ENCODE data around the gene NUMBL.
A peak's percentile ranks its signal among the peaks of the same experiment; 100 is the strongest.
"Not testable (repeated sequence)": the region's sequence is repeated elsewhere in the genome, so short reads cannot be mapped to it uniquely, and the experiment has no call there.

The NUMBL gene

DNA sequence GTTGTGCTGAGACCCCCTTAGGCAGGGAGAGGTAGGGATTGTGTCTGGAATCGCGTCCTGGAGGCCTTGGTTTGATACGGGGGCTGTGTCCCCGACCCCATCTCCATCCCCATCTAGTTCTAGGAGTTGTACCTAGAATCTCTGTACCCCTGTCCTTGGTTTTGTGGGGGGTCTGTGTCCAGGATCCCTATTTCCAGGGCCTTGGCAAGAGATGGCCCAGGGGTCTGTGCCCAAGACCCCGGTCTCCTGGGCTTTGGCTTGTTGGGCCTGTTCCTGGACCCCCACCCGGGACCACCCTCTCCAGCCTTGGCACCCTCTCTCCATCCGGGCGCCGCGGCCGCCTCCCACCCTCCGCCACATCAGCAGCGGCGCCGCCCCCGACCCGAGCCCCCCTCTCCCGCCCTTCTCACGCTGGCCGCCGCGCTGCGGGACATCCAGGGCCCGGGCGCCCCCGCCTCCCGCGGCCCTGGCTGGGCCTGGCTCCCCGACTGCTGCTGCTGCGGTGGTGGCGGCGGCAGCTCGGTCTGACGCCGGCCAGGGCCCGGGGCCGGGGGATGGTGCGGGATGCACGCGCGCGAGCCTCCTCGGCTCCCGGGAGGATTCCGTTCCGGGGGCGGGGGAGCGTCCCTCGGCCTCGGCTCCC, at the start of gene NUMBL:
Gene NUMBL (minus strand): TSS at position 602 of the 643 bp plus-strand sequence. CDS start 168 bp downstream, at position 434.
- DNase-seq: no peak

- no peak for DNase-seq
Observed at GRCh38 chr19:40739030-40739839, 48.8 kb upstream of the NUMBL start.

- no peak for DNase-seq
Observed at GRCh38 chr19:40737102-40737644, 46.7 kb upstream of the NUMBL start.

DNA sequence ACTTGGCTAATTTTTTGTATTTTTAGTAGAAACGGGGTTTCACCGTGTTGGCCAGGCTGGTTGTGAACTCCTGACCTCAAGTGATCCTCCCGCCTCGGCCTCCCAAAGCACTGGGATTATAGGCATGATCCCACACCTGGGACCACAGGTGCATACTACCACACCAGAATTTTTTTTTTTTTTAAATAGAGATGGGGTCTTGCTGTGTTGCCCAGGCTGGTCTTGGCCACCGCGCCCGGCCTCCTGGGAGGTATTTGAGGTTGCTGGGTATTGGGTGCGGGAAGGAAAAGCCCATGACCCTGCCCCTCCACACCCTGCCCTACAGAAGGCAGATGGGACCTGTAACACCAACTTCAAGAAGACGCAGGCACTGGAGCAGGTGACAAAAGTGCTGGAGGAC, 46.2 kb upstream of the NUMBL start:
- DNase-seq: no peak

DNA sequence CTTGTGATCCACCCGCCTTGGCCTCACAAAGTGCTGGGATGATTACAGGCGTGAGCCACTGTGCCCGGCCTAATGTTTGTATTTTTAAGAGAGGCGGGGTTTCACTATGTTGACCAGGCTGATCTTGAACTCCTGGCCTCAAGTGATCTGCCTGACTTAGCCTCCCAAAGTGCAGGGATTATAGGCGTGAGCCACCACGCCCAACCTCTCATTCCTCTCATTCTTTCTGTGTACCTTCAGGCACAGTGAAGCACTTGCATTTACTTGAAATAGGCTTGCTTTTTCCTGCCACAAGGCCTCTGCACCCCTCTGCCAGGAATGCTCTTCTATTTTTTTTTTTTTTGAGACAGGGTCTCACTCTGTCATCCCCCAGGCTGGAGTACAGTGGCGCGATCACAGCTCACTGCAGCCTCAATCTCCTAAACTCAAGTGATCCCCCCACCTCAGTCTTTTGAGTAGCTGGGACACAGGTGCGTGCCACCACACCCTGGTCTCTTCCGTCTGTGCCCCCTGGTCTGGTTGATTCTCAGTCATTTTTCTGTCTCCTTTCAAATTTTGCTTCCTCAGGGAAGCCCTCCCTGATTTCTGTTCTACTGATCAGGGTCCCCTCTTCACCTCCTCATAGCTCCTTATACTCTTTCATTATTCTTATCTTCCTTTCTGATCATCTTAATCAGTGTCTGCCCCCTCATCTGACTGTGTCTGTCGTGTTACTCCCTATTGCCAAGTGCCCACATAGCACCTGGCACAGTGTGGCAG, 44.7 kb upstream of the NUMBL start:
- DNase-seq: no peak

- DNase-seq: no peak
Observed at GRCh38 chr19:40733149-40733548, 42.7 kb upstream of the NUMBL start.

GRCh38 chr19:40732304-40732703, 41.9 kb upstream of the NUMBL start:
- not testable (repeated sequence) for DNase-seq

GRCh38 chr19:40730065-40730464, 39.6 kb upstream of the NUMBL start:
- not testable (repeated sequence) for DNase-seq

DNA sequence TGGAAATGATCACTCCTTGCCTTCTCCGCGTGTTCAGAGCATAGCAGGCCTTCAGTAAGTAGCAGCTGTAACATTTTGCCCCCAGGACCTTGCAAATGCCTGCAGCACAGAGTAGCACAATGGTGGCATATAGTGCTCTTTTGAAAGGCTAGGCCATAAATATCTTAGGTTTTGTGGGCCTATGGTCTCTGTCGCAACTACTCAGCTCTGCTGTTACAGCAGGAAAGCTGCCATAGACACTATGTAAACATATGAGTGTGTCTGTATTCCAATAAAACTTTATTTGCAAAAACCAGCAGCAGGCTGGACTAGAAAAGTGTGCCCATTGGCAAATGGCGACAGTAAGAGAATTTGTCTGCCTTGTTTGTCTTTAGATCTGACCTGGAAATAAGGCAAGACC, 35.8 kb upstream of the NUMBL start:
- no peak for DNase-seq

- no peak for DNase-seq
Observed at GRCh38 chr19:40724855-40725254, 34.4 kb upstream of the NUMBL start.

GRCh38 chr19:40724315-40724714, 33.9 kb upstream of the NUMBL start:
- DNase-seq: no peak

DNA sequence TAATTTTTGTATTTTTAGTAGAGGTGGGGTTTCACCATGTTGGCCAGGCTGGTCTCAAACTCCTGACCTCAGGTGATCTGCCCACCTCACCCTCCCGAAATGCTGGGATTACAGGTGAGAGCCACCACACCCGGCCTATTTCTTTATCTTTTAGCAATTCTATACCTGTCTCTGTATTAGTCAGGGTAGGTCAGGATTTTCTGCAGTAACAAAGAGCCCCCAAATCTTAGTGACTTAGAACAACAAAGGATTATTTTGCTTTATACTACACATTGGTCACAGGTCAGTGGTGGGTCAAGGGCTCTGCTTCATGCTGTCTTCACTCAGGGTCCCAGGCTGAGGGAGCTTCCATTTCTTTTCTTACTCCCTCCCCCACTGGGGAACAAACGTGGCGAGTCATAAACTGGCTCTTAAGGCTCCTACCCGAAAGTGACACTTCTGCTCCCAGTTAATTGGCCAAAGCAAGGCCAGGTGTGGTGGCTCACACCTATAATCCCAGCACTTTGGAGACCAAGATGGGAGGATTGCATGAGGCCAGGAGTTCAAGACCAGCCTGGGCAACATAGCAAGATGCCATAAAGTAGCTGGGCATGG, 33.3 kb upstream of the NUMBL start:
- DNase-seq: no peak

DNA sequence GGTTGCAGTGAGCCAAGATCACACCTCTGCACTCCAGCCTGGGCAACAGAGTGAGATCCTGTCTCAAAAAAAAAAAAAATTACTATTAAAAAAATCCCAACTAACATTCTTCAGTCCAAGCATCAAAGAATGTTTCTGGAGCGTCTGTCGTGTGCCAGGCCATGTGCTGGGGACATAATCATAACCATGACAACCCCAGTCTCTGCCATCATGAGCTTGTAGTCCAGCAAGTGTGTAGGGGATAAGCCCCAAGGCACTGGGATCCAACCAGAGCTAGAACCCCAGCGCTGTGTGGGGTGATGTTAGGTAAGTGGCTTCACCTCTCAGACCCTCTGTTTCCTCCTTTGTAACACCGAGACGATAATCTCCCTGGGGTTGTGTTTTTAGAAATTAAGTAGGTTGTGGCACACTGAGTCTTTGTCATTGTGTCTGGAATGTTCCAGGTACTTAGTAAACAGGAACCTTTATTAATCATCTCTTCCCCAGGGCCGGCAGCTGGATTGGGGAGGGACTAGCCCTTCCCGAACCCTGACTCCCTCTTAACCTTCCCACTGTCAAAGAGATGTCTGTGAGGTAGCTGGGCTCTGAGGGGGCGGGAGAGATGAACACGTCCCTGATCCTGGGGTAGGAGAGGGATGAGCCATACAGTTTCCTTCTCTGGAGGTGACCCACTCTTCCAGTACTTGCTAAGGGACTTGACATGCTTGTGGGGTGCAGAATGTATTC, 31.6 kb upstream of the NUMBL start:
- DNase-seq: no peak

DNA sequence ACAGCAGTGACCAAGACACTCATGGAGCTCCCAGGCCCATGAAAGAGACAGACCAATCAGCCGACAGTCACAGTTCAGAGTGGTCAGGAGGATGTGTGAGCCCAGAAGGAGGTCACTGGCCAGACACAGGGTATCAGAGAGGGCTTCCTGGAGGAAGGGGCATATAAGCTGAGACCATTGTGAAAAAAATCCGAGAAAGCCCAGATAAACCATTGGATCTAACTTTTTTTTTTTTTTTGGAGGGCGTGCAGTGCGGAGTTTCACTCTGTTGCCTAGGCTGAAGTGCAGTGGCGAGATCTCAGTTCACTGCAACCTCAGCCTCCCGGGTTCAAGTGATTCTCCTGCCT, 30.7 kb upstream of the NUMBL start:
- no peak for DNase-seq

GRCh38 chr19:40719414-40719894, 29.0 kb upstream of the NUMBL start:
- DNase-seq: no peak

DNA sequence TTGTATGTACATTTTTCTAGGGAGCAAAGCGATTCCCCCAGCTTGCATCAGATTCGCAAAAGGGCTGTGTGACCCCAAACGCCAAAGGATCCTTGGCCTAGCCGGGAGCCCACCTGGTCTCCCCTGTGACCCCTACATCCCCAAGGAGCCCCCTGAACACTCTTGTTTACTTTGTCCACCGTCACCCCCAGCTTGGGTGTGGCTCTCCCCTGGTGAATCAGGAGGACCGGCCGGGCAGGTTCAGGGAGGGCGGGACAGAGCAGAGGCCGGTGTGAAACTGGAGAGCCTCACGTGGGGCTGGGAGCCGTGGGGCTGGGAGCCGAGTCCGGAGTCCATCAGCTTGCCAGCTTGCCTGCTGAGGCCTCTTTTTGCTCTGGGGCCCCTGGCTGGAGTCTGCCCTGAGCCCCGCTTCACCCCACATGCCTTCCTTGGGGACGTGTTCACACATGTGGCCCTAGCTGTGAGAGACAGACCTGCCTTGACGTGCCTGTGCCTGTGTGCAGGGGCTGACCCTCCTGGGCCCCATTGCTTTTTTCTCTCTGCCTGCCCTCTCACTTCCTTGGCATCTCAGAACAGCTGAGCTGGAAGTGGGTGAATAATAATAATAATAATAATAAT, 28.4 kb upstream of the NUMBL start:
- DNase-seq: peak; percentile 13 to 25

DNA sequence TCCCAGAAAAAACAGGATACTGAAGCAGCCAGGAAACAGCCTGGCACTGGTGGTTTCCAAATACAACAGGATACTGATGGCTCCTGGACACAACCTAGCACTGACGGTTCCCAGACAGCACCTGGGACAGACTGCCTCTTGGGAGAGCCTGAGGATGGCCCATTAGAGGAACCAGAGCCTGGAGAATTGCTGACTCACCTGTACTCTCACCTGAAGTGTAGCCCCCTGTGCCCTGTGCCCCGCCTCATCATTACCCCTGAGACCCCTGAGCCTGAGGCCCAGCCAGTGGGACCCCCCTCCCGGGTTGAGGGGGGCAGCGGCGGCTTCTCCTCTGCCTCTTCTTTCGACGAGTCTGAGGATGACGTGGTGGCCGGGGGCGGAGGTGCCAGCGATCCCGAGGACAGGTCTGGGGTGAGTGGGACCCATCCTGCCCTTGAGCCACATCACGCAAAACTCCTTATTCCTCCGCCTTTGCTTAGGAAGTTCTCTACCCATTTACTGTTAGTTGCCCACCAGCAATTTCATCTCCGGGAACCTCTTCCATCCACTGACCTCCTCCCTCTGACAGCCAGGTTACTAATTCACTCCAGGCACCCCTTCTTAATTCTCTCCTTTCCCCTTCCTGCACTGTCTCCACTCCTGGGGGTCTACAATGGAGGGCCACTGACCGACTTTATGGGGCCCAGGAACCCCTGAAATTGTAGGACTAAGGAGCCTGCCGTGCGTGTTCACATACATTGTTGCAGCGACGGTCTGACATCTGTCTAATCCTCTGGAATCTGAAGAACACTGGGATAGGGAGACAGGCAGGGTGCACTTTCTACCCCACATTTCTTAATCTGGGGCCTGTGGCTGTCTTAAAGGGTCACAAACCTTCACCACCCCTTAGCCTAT, 27.7 kb upstream of the NUMBL start:
- DNase-seq: peak; percentile 30 to 45

DNA sequence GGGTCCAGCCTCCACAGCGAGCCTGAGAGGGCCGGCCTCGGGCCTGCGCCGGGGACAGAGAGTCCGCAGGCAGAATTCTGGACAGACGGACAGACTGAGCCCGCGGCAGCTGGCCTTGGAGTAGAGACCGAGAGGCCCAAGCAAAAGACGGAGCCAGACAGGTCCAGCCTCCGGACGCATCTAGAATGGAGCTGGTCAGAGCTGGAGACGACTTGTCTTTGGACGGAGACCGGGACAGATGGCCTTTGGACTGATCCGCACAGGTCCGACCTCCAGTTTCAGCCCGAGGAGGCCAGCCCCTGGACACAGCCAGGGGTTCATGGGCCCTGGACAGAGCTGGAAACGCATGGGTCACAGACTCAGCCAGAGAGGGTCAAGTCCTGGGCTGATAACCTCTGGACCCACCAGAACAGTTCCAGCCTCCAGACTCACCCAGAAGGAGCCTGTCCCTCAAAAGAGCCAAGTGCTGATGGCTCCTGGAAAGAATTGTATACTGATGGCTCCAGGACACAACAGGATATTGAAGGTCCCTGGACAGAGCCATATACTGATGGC, 27.0 kb upstream of the NUMBL start:
- DNase-seq: no peak

DNA sequence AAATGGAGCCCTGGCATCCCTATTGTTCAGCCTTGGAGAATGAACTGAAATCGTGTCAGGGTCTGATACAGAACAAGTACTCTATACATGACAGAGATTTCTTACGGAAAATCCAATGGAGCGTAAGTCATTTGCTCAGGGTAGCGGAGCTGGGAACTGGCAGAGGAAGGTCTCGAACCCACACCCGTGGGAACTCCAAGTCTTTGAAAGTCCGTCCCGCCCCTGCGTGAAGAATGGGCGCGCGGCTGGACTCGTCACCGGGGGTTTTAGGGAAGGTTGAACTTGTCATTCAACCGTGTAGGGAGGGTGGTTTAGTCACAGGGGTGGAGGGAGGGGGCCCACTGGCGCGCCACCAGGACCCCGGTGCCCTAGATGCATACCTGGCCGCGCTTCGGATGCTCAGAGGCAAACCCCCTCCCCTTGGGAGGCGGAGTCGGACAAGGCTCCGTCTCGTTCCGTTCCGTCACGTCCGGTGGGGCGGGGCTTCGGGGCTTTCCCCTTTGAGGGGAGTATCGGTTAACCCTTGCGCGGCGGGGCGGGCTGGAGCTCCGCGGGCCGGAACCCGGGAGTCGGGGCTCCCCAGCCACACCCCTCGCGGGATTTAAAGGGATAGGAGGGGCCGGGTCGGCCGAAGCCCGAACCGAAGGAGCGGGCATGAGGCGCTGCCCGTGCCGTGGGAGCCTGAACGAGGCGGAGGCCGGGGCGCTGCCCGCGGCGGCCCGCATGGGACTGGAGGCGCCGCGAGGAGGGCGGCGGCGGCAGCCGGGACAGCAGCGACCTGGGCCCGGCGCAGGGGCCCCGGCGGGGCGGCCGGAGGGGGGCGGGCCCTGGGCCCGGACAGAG, 26.3 kb upstream of the NUMBL start, which contains the start of the genes COQ8B and ITPKC:
Gene COQ8B (minus strand): TSS at position 405 of the 843 bp plus-strand sequence. CDS start 2,254 bp downstream, outside the sequence.
Gene ITPKC (plus strand): TSS at position 631 of the 843 bp plus-strand sequence. CDS start 24 bp downstream, at position 655.
- peak; percentile 97 to 99 for DNase-seq
